SH-SY5Y (cell line): ENCODE measurements around the gene SEPTIN7.

Experiments used
- GATA2 ChIP-seq: IDR thresholded peaks from 2 replicates; pipeline ENCODE4 v1.6.1; 2011; ENCODE audit warnings: mild to moderate bottlenecking, low read depth, low read length
- GATA3 ChIP-seq: IDR thresholded peaks from 2 replicates; pipeline ENCODE4 v1.6.1; 2011; ENCODE audit warnings: low read depth, mild to moderate bottlenecking, low read length, moderate library complexity

The SEPTIN7 gene

GRCh38 chr7:35839860-35840854 lies 39.3 kb downstream of the SEPTIN7 start:
- TF ChIP-seq GATA2 (no peak), GATA3 (no peak)

DNA sequence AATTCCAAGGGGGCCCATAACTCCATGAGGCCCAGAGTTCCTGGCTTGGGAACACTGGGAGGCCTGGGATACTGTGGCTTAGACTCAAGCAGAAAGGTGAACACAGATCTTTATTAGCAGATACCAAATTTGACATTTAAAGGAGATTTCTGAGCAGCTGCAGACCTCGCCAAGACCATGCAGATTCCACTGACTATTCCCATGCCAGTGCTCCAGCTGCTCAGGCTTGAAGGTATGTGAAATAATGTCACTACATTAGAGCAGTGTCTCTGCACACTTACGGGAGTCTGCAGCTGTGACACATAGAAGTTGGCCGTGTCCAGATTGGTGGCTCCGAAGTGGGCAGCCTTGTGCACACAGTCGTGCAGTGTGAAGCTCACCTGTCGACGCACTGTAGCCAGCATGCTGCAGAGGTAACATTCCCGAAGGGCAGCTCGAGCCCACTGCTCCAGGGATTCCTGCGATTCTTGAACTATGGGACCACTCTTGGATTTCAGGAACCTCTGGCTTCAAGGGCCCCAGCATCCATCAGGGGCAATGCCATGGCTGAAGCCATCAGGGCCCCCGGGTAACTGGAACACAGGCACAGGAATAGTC lies 46.1 kb downstream of the SEPTIN7 start:
- TF ChIP-seq GATA3 (no peak), GATA2 (no peak)

- TF ChIP-seq GATA2, result no peak
- no peak for TF ChIP-seq GATA3
Observed at GRCh38 chr7:35848725-35849124, 47.9 kb downstream of the SEPTIN7 start.

GRCh38 chr7:35849158-35849831 lies 48.4 kb downstream of the SEPTIN7 start:
- TF ChIP-seq GATA3, result no peak
- no peak for TF ChIP-seq GATA2

- TF ChIP-seq GATA3 (no peak), GATA2 (no peak)
Observed at GRCh38 chr7:35849954-35850353, 49.1 kb downstream of the SEPTIN7 start.
